ENCODE results near the gene EHHADH. TPM values are rescaled to one million over a fixed set of nuclear protein-coding genes. Genes with fewer than 3 reads are reported as not detected.

The EHHADH gene
- total and polyA plus RNA-seq, 2 experiments from 2014 or later: 2.5 to 6.0 TPM

- Histone ChIP-seq H3K4me1 (ENCODE audit: insufficient read depth) (no peaks in the 10 kb centered on the region), H3K4me2 (no peak overlapping the region), H4K20me1 (replicated peaks; ENCODE audit: insufficient read depth) (no peaks in the 10 kb centered on the region), H2AFZ (no peak overlapping the region), H3F3A (replicated peaks; ENCODE audit: low read depth) (no peaks in the 10 kb centered on the region), H3K36me3 (ENCODE audit: insufficient read depth) (no peaks in the 10 kb centered on the region), H3K4me3 (no peak overlapping the region), H3K27me3 (ENCODE audit: insufficient read depth) (no peaks in the 10 kb centered on the region), H3K9me2 (ENCODE audit: insufficient read depth) (no peaks in the 10 kb centered on the region), H3K79me2 (replicated peaks; ENCODE audit: insufficient read depth) (no peaks in the 10 kb centered on the region), H3K27ac (ENCODE audit: low read depth) (no peak overlapping the region)
- Mint-ChIP-seq H3K4me3 (no peak overlapping the region), H3K27ac (no peak overlapping the region), H3K27me3 (ENCODE audit: insufficient read depth, low read depth, poor library complexity) (no peaks in the 10 kb centered on the region), H3K4me1 (no peaks in the 10 kb centered on the region), H3K36me3 (ENCODE audit: low read depth) (no peaks in the 10 kb centered on the region), H3K9me3 (no peaks in the 10 kb centered on the region)
- ATAC-seq (no peak), DNase-seq (ENCODE audit: low spot score) (no peak)
- TF ChIP-seq REST (IDR thresholded peaks at IDR 0.05; ENCODE audit: unreplicated experiment): no peak
- no peak for TF ChIP-seq NANOG (IDR thresholded peaks at IDR 0.05; ENCODE audit: borderline replicate concordance)
- TF ChIP-seq EZH2 (IDR thresholded peaks at IDR 0.05; ENCODE audit: low read depth, unreplicated experiment): no peak
- no peak for TF ChIP-seq ETS1 (IDR thresholded peaks at IDR 0.05)
- no peak for TF ChIP-seq CREB1 (CRISPR knock-in tag; IDR thresholded peaks at IDR 0.05; ENCODE audit: low read depth)
- TF ChIP-seq CTCF (conservative IDR thresholded peaks at IDR 0.05; ENCODE audit: low read depth in 2 of 2): no peak
- no peak for TF ChIP-seq EZH2phosphoT487 (IDR thresholded peaks at IDR 0.05; ENCODE audit: unreplicated experiment)
- no peak for TF ChIP-seq POLR2AphosphoS5 (IDR thresholded peaks at IDR 0.05; ENCODE audit: low read depth)
- TF ChIP-seq ZNF331 (CRISPR knock-in tag; IDR thresholded peaks at IDR 0.05; ENCODE audit: low read depth): no peak
These were observed 49.0 kb downstream of the EHHADH start for GRCh38 chr3:185204894-185205293.

GRCh38 chr3:185200639-185201038 is 53.2 kb downstream of the EHHADH start:
- Histone ChIP-seq H3K36me3 (ENCODE audit: insufficient read depth) (no peaks in the 10 kb centered on the region), H3K79me2 (replicated peaks; ENCODE audit: insufficient read depth) (no peaks in the 10 kb centered on the region), H3K4me3 (no peak overlapping the region), H3F3A (replicated peaks; ENCODE audit: low read depth) (no peaks in the 10 kb centered on the region), H3K4me1 (ENCODE audit: insufficient read depth) (no peaks in the 10 kb centered on the region), H3K27me3 (ENCODE audit: insufficient read depth) (no peaks in the 10 kb centered on the region), H3K27ac (ENCODE audit: low read depth) (no peak overlapping the region), H3K9me2 (ENCODE audit: insufficient read depth) (no peaks in the 10 kb centered on the region), H2AFZ (no peak overlapping the region), H3K4me2 (no peak overlapping the region), H4K20me1 (replicated peaks; ENCODE audit: insufficient read depth) (no peaks in the 10 kb centered on the region)
- no peak for ATAC-seq
- H3K36me3 Mint-ChIP-seq (ENCODE audit: low read depth): no peaks in the 10 kb centered on the region
- DNase-seq (ENCODE audit: low spot score): no peak
- H3K9me3 Mint-ChIP-seq: no peaks in the 10 kb centered on the region; the same call in 2 of the 3 replicates
- no peak overlapping the region for H3K4me3 Mint-ChIP-seq
- peaks cover 1% of the 10 kb centered on the region for H3K27me3 Mint-ChIP-seq (ENCODE audit: insufficient read depth, low read depth, poor library complexity)
- no peaks in the 10 kb centered on the region for H3K4me1 Mint-ChIP-seq
- H3K27ac Mint-ChIP-seq: no peak overlapping the region; the same call in 1 of the 2 replicates
- TF ChIP-seq JUNB (IDR thresholded peaks at IDR 0.05; ENCODE audit: unreplicated experiment): no peak

Data from GM23338 (cell line).